Measurements from ENCODE around the gene ZFP42.
A peak's percentile ranks its signal among the peaks of the same experiment; 100 is the strongest.

The ZFP42 gene

GRCh38 chr4:187999406-187999932 is 3.9 kb downstream of the ZFP42 start:
- no peaks in the 10 kb centered on the region for H3K4me1 ChIP-seq (ENCODE audit: control insufficient read depth, insufficient read depth, low read length)
- no peaks in the 10 kb centered on the region for H3K9me3 ChIP-seq (ENCODE audit: control insufficient read depth, low read length)
- DNase-seq (ENCODE audit: low read depth) = no peak
- H3K27me3 ChIP-seq (replicated peaks; ENCODE audit: control insufficient read depth, insufficient read depth, low read length) = no peaks in the 10 kb centered on the region
- H3K36me3 ChIP-seq (ENCODE audit: control insufficient read depth, insufficient read depth, low read length, severe bottlenecking) = no peaks in the 10 kb centered on the region
- H3K9ac ChIP-seq (ENCODE audit: low read length) = no peak overlapping the region
- no peak overlapping the region for H3K4me3 ChIP-seq (ENCODE audit: low read length)

GRCh38 chr4:188002323-188002722 is 6.8 kb downstream of the ZFP42 start:
- H3K9me3 ChIP-seq (ENCODE audit: control insufficient read depth, low read length) = no peaks in the 10 kb centered on the region
- H3K27me3 ChIP-seq (replicated peaks; ENCODE audit: control insufficient read depth, insufficient read depth, low read length) = no peaks in the 10 kb centered on the region
- DNase-seq (ENCODE audit: low read depth) = no peak
- H3K9ac ChIP-seq (ENCODE audit: low read length) = no peak overlapping the region
- H3K4me1 ChIP-seq (ENCODE audit: control insufficient read depth, insufficient read depth, low read length) = no peaks in the 10 kb centered on the region
- H3K36me3 ChIP-seq (ENCODE audit: control insufficient read depth, insufficient read depth, low read length, severe bottlenecking) = no peaks in the 10 kb centered on the region
- H3K4me3 ChIP-seq (ENCODE audit: low read length) = no peak overlapping the region

DNA sequence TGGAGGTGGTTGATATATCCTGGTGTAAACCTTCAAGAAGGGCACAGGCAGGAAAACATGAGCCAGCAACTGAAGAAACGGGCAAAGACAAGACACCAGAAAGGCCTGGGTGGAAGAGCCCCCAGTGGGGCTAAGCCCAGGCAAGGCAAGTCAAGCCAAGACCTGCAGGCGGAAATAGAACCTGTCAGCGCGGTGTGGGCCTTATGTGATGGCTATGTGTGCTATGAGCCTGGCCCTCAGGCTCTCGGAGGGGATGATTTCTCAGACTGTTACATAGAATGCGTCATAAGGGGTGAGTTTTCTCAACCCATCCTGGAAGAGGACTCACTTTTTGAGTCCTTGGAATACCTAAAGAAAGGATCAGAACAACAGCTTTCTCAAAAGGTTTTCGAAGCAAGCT is 7.2 kb downstream of the ZFP42 start:
- Histone ChIP-seq H3K9me3 (ENCODE audit: control insufficient read depth, low read length) (no peaks in the 10 kb centered on the region), H3K36me3 (ENCODE audit: control insufficient read depth, insufficient read depth, low read length, severe bottlenecking) (no peaks in the 10 kb centered on the region), H3K4me3 (ENCODE audit: low read length) (no peak overlapping the region), H3K4me1 (ENCODE audit: control insufficient read depth, insufficient read depth, low read length) (no peaks in the 10 kb centered on the region), H3K27me3 (replicated peaks; ENCODE audit: control insufficient read depth, insufficient read depth, low read length) (no peaks in the 10 kb centered on the region), H3K9ac (ENCODE audit: low read length) (no peak overlapping the region)
- DNase-seq (ENCODE audit: low read depth) = no peak

GRCh38 chr4:188005561-188005960 is 10.0 kb downstream of the ZFP42 start:
- Histone ChIP-seq H3K4me3 (ENCODE audit: low read length) (no peak overlapping the region), H3K4me1 (ENCODE audit: control insufficient read depth, insufficient read depth, low read length) (no peaks in the 10 kb centered on the region), H3K9ac (ENCODE audit: low read length) (no peak overlapping the region), H3K27me3 (replicated peaks; ENCODE audit: control insufficient read depth, insufficient read depth, low read length) (no peaks in the 10 kb centered on the region), H3K9me3 (ENCODE audit: control insufficient read depth, low read length) (no peaks in the 10 kb centered on the region), H3K36me3 (ENCODE audit: control insufficient read depth, insufficient read depth, low read length, severe bottlenecking) (no peaks in the 10 kb centered on the region)
- DNase-seq (ENCODE audit: low read depth) = no peak

DNA sequence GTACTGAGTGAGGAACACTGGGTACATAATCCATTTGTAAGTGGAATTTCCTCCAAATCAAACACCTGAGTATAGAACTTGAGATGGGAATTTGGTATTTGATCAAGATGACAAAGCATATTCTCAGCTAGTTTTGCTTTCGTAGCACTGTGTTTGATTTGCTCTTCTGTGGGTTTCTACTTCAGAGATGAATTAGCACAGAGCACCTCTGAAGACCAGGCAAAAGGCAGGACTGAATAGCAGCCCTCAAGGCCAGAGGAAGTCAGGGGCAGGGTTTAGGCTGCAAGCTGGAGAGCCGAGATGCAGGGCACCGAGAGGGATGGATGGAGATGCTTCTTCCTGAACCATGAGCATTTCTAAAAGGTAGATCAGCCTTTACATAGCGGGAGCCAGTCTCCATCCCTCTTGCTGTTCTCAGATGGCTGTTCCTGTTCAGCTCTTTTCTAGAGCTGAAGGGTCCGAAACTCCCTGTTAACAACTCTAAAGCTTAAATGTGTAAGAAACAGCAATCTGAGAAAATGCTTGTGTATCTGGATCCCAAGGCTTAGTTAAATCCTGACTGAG is 10.8 kb downstream of the ZFP42 start:
- Histone ChIP-seq H3K4me3 (ENCODE audit: low read length) (no peak overlapping the region), H3K36me3 (ENCODE audit: control insufficient read depth, insufficient read depth, low read length, severe bottlenecking) (no peaks in the 10 kb centered on the region), H3K27me3 (replicated peaks; ENCODE audit: control insufficient read depth, insufficient read depth, low read length) (no peaks in the 10 kb centered on the region), H3K4me1 (ENCODE audit: control insufficient read depth, insufficient read depth, low read length) (no peaks in the 10 kb centered on the region), H3K9ac (ENCODE audit: low read length) (no peak overlapping the region), H3K9me3 (ENCODE audit: control insufficient read depth, low read length) (no peaks in the 10 kb centered on the region)
- no peak for DNase-seq (ENCODE audit: low read depth)

DNA sequence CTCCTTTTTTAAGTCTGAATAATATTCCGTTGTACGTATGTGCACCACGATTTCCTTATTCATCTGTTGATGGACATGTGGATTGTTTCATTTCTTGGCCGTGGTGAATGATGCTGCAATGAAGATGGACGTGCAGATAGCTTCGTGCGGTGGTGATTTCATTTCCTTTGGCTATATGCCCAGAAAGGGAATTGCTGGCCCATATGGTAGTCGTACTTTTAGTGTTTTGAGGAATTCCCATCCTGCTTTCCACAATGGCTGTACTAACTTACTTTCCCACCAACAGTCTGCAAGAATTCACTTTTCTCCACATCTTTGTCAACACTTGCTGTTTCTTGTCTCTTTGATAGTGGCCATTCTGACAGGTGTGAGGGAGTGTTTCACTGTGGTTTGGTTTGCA is 12.8 kb downstream of the ZFP42 start:
- Histone ChIP-seq H3K36me3 (ENCODE audit: control insufficient read depth, insufficient read depth, low read length, severe bottlenecking) (no peaks in the 10 kb centered on the region), H3K4me3 (ENCODE audit: low read length) (no peak overlapping the region), H3K9ac (ENCODE audit: low read length) (no peak overlapping the region), H3K9me3 (ENCODE audit: control insufficient read depth, low read length) (no peaks in the 10 kb centered on the region), H3K27me3 (replicated peaks; ENCODE audit: control insufficient read depth, insufficient read depth, low read length) (no peaks in the 10 kb centered on the region), H3K4me1 (ENCODE audit: control insufficient read depth, insufficient read depth, low read length) (no peaks in the 10 kb centered on the region)
- DNase-seq (ENCODE audit: low read depth) = peak; percentile 48

DNA sequence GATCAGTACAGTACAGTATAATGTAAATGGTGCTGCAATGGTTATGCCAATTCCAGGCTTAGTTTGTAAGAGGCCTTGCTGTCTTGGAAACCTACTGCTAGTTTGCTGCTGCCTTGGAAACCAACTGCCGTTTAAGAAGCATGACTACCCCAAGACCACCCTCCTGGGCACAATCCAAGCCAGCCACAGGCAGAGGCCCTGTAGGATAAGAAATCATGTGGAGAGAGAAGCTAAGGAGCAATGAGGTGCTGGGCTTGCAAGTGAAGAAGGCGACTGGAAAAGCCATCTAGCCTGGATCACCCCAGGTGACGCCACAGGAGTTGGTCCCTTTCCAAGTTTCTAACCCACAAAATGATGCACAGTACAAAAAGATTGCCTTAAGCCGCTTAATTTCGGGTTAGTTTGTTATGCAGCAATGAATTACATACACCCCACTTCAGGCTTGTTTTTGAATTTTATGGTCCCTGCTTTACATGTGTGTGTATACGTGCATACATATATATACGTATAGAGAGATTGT is 16.9 kb downstream of the ZFP42 start:
- no peak for DNase-seq (ENCODE audit: low read depth)
- H3K4me1 ChIP-seq (ENCODE audit: control insufficient read depth, insufficient read depth, low read length) = no peaks in the 10 kb centered on the region

GRCh38 chr4:188015025-188015940 is 19.7 kb downstream of the ZFP42 start:
- Histone ChIP-seq H3K4me3 (ENCODE audit: low read length) (no peak overlapping the region), H3K27me3 (replicated peaks; ENCODE audit: control insufficient read depth, insufficient read depth, low read length) (peaks cover 8% of the 10 kb centered on the region), H3K36me3 (ENCODE audit: control insufficient read depth, insufficient read depth, low read length, severe bottlenecking) (no peaks in the 10 kb centered on the region), H3K9ac (ENCODE audit: low read length) (no peak overlapping the region), H3K9me3 (ENCODE audit: control insufficient read depth, low read length) (no peaks in the 10 kb centered on the region), H3K4me1 (ENCODE audit: control insufficient read depth, insufficient read depth, low read length) (no peaks in the 10 kb centered on the region)
- DNase-seq (ENCODE audit: low read depth) = no peak

More for the DNA sequence above, 16.9 kb downstream of the ZFP42 start:
- Histone ChIP-seq H3K9ac (ENCODE audit: low read length) (no peak overlapping the region), H3K27me3 (replicated peaks; ENCODE audit: control insufficient read depth, insufficient read depth, low read length) (peaks cover 8% of the 10 kb centered on the region), H3K36me3 (ENCODE audit: control insufficient read depth, insufficient read depth, low read length, severe bottlenecking) (no peaks in the 10 kb centered on the region), H3K4me3 (ENCODE audit: low read length) (no peak overlapping the region), H3K9me3 (ENCODE audit: control insufficient read depth, low read length) (no peaks in the 10 kb centered on the region)

- peaks cover 8% of the 10 kb centered on the region for H3K27me3 ChIP-seq (replicated peaks; ENCODE audit: control insufficient read depth, insufficient read depth, low read length)
Measured at GRCh38 chr4:188016754-188017153, 21.2 kb downstream of the ZFP42 start.

DNA sequence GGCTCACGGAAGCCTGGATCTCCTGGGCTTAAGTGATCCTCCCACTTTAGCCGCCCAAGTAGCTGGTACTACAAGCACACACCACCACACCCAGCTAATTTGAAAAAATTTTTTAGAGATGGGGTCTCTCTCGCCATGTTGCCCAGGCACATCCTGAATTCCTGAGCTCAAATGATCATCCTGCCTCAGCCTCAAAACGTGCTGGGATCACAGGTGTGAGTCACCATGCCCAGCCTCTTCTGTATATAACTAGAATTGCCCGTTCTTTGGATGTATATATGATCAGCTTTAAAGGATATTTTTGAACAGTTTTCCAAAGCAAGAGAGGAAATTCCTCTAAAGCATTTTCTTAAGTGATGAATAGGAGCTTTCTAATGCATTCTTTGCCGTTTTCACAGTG is 22.7 kb downstream of the ZFP42 start:
- no peaks in the 10 kb centered on the region for H3K4me1 ChIP-seq (ENCODE audit: control insufficient read depth, insufficient read depth, low read length)
- no peak overlapping the region for H3K9ac ChIP-seq (ENCODE audit: low read length)
- no peaks in the 10 kb centered on the region for H3K36me3 ChIP-seq (ENCODE audit: control insufficient read depth, insufficient read depth, low read length, severe bottlenecking)
- no peaks in the 10 kb centered on the region for H3K9me3 ChIP-seq (ENCODE audit: control insufficient read depth, low read length)
- H3K4me3 ChIP-seq (ENCODE audit: low read length) = no peak overlapping the region
- DNase-seq (ENCODE audit: low read depth) = no peak
- peaks cover 8% of the 10 kb centered on the region for H3K27me3 ChIP-seq (replicated peaks; ENCODE audit: control insufficient read depth, insufficient read depth, low read length)

More at GRCh38 chr4:188016754-188017153, 21.2 kb downstream of the ZFP42 start:
- Histone ChIP-seq H3K9me3 (ENCODE audit: control insufficient read depth, low read length) (no peaks in the 10 kb centered on the region), H3K4me1 (ENCODE audit: control insufficient read depth, insufficient read depth, low read length) (no peaks in the 10 kb centered on the region), H3K36me3 (ENCODE audit: control insufficient read depth, insufficient read depth, low read length, severe bottlenecking) (no peaks in the 10 kb centered on the region), H3K9ac (ENCODE audit: low read length) (no peak overlapping the region), H3K4me3 (ENCODE audit: low read length) (no peak overlapping the region)
- no peak for DNase-seq (ENCODE audit: low read depth)

DNA sequence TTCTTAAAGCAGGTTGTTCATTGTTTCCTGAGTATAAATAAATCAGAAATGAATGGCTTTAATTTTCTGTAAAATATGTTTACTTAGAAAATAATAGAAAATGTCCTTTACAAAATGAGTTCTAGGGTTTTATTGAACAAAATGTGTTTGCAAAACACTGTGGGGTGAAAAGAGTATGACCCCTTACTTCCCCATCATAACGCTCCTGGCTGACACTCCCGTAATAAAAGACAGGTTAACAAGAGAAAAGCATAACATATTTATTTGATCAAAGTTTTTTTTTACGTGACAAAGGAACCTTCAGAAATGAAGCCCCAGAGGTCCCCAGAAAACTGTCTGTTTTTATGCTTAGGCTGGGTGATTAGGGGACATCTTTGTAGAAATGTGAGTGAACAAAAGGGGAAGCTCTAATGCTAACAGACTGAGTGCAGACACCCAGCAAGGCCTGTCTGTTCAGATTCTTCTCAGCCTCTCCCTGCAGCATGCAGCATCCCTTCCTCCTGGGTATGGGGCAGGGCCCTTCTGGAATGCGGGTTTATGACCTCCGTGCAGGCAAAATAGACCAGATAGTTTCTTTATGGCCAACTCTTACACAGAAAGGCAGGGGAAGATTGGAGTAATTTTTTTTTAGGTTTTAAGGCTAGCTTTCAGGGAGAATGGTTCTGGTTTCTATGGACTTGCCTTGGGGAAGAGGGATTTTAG is 26.1 kb downstream of the ZFP42 start:
- Histone ChIP-seq H3K36me3 (ENCODE audit: control insufficient read depth, insufficient read depth, low read length, severe bottlenecking) (no peaks in the 10 kb centered on the region), H3K27me3 (replicated peaks; ENCODE audit: control insufficient read depth, insufficient read depth, low read length) (peaks cover 6% of the 10 kb centered on the region), H3K9me3 (ENCODE audit: control insufficient read depth, low read length) (no peaks in the 10 kb centered on the region), H3K4me3 (ENCODE audit: low read length) (no peak overlapping the region), H3K9ac (ENCODE audit: low read length) (no peak overlapping the region), H3K4me1 (ENCODE audit: control insufficient read depth, insufficient read depth, low read length) (no peaks in the 10 kb centered on the region)
- no peak for DNase-seq (ENCODE audit: low read depth)

Data from adipocyte (in vitro differentiated cells).